ENCODE measurements around the gene TSPAN4. TPM values are rescaled to one million over a fixed set of nuclear protein-coding genes. Genes with fewer than 3 reads are reported as not detected.

The TSPAN4 gene
- total RNA-seq, 2 donors from 2014 or later, result 48.8 to 94.9 TPM

GRCh38 chr11:852762-853161, 10.1 kb downstream of the TSPAN4 start:
- Histone ChIP-seq H3K4me3 (no peak overlapping the region), H3K36me3 (no peaks in the 10 kb centered on the region), H3K9me3 (no peaks in the 10 kb centered on the region), H3K27me3 (replicated peaks; ENCODE audit: insufficient read depth) (no peaks in the 10 kb centered on the region), H3K27ac (no peak overlapping the region), H3K4me1 (replicated peaks) (peaks cover 15% of the 10 kb centered on the region)
- 84% methylated on average over 15 of the region's 15 CpGs for WGBS
- no peak for TF ChIP-seq POLR2A (IDR thresholded peaks at IDR 0.05)
- no peak for TF ChIP-seq POLR2AphosphoS5 (IDR thresholded peaks at IDR 0.05)
- TF ChIP-seq CTCF (IDR thresholded peaks at IDR 0.05), result no peak
- intact Hi-C loops (cut with DNase I), result no loop called here
- no peak for DNase-seq (ENCODE audit: low spot score)

- 90% methylated on average over 27 of the region's 27 CpGs for WGBS
- H3K36me3 ChIP-seq, result no peaks in the 10 kb centered on the region
- intact Hi-C loops (cut with DNase I), result no loop called here
- peaks cover 11% of the 10 kb centered on the region for H3K4me1 ChIP-seq (replicated peaks)
- TF ChIP-seq CTCF (IDR thresholded peaks at IDR 0.05) (no peak), POLR2AphosphoS5 (IDR thresholded peaks at IDR 0.05) (no peak), POLR2A (IDR thresholded peaks at IDR 0.05) (no peak)
- no peaks in the 10 kb centered on the region for H3K9me3 ChIP-seq
- no peak overlapping the region for H3K4me3 ChIP-seq
- no peaks in the 10 kb centered on the region for H3K27me3 ChIP-seq (replicated peaks; ENCODE audit: insufficient read depth)
- H3K27ac ChIP-seq, result no peak overlapping the region
- DNase-seq (ENCODE audit: low spot score), result no peak
Observed at GRCh38 chr11:853682-854448, 11.2 kb downstream of the TSPAN4 start.

GRCh38 chr11:854601-855329, 12.1 kb downstream of the TSPAN4 start:
- peaks cover 7% of the 10 kb centered on the region for H3K4me1 ChIP-seq (replicated peaks)
- no peaks in the 10 kb centered on the region for H3K36me3 ChIP-seq
- H3K27me3 ChIP-seq (replicated peaks; ENCODE audit: insufficient read depth), result no peaks in the 10 kb centered on the region
- H3K27ac ChIP-seq, result no peak overlapping the region
- 82% methylated on average over 20 of the region's 20 CpGs for WGBS
- no peak overlapping the region for H3K4me3 ChIP-seq
- no peak for DNase-seq (ENCODE audit: low spot score)
- no peaks in the 10 kb centered on the region for H3K9me3 ChIP-seq
- intact Hi-C loops (cut with DNase I), result no loop called here
- TF ChIP-seq POLR2AphosphoS5 (IDR thresholded peaks at IDR 0.05) (no peak), CTCF (IDR thresholded peaks at IDR 0.05) (no peak), POLR2A (IDR thresholded peaks at IDR 0.05) (no peak)

GRCh38 chr11:855330-855674, 12.7 kb downstream of the TSPAN4 start:
- Histone ChIP-seq H3K27me3 (replicated peaks; ENCODE audit: insufficient read depth) (no peaks in the 10 kb centered on the region), H3K36me3 (no peaks in the 10 kb centered on the region), H3K4me3 (no peak overlapping the region), H3K27ac (no peak overlapping the region), H3K9me3 (no peaks in the 10 kb centered on the region), H3K4me1 (replicated peaks) (peaks cover 4% of the 10 kb centered on the region)
- WGBS, result 80% methylated on average over 7 of the region's 7 CpGs
- TF ChIP-seq CTCF (IDR thresholded peaks at IDR 0.05), result no peak
- no peak for TF ChIP-seq POLR2A (IDR thresholded peaks at IDR 0.05)
- no peak for TF ChIP-seq POLR2AphosphoS5 (IDR thresholded peaks at IDR 0.05)
- DNase-seq (ENCODE audit: low spot score), result no peak
- intact Hi-C loops (cut with DNase I), result no loop called here
